GM19025 (cell line): ENCODE data around the gene DNAJC17.

Experiments
- ATAC-seq: cut with Tn5 transposase; IDR thresholded peaks from one replicate; pipeline ENCODE4 v1.9.1; 2021; ENCODE audit warnings: mild to moderate bottlenecking, low read depth, moderate library complexity; ENCODE audit not compliant: unreplicated experiment

DNAJC17 gene

DNA sequence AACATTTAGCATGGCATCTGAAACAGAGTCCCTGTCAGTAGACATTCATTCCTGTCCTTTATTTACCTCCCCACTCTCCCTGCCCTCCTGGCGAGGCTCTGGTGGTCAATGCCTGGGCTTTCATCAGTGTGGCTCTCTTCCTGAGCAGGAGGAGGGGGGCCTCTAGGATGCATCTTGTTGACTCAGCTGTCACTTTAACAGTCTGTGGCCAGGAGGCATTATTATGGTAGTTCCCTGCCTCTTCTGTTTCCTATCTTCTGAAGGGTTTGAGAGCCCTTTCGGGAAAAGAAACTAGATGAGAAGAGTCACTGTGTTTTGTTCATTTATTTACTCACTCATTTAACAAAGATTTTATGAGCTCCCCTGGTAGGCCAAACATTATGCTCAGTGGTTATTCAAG is 23.6 kb upstream of the DNAJC17 start:
- ATAC-seq, result no peak

DNA sequence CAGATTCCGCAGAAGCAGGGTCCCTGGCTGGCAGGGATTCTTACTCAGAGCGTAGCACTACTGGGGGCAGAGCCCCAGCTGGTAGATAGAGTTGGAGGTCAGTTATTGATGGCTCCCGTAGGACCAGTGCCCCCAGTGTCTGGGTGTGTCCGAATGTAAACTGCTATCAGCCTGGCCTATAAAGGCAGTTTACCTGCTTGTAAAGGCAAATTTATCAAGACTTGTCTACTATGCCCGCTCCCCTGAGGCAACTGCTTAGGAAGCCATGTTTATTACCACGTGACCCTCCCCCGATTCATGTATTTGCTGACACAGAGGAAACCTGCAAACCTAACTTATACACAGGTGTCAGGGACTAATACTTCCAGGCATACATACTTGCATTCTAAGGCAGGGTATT is 21.8 kb upstream of the DNAJC17 start:
- ATAC-seq, result no peak

DNA sequence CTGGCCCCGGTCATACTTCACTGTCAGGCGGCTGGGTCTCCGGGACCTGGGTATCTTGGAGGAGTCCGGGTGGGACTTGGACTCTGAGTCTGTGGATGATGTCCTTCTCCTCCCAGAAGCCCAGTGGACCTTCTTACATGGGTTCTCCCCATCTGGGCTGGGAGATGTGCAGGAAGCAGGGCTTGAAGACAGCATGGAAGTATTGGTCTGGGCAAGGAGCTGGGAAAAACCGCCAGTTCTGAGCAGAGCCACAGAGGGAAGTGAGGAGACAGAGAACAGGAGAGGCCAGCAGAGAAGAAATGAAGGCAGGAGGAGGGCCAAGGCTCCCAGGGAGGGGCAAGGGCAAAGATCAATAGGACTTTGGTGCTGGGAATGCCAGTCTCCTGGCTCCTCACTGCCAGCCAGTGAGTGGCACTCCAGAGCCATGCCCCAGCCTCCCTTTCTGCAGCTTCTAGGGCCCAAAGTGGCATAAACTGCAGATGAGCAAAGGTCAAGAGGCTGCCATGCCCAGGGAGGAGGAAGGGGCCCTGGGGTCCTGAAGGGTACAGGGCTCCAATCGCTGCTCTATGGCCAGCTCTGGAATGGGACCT is 21.3 kb upstream of the DNAJC17 start, which contains the start of gene PPP1R14D:
Gene PPP1R14D (minus strand): TSS at position 262 of the 590 bp plus-strand sequence. CDS start 67 bp downstream, at position 195.
- no peak for ATAC-seq

DNA sequence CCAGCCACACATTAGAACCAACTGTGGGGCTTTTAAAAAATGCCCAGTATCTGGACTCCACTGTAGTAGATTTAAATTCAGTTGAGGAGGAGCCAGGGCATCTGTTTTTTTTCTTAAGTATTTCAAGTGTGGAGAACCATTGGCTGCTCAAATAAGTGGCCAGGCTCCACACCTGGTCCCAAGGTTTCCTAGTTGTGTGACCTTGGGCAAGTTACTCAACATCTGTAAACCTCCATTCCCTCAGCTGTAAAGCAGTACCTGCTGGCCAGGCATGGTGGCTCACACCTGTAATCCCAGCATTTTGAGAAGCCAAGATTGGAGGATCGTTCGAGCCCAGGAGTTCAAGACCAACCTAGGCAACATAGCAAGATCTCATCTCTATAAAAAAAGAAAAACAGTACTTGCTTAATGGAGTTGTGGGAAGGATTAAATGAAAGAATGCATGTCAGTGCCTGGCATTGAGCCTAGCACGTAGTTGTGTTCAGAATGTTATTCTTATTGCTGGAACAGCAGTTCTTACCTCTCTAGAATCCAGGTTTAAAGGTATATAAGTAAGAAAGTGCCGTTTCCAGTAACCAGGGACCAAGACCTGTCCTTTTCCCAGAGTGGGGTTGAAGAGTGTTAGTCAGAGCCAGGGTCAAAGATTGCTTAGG is 19.3 kb upstream of the DNAJC17 start:
- no peak for ATAC-seq

DNA sequence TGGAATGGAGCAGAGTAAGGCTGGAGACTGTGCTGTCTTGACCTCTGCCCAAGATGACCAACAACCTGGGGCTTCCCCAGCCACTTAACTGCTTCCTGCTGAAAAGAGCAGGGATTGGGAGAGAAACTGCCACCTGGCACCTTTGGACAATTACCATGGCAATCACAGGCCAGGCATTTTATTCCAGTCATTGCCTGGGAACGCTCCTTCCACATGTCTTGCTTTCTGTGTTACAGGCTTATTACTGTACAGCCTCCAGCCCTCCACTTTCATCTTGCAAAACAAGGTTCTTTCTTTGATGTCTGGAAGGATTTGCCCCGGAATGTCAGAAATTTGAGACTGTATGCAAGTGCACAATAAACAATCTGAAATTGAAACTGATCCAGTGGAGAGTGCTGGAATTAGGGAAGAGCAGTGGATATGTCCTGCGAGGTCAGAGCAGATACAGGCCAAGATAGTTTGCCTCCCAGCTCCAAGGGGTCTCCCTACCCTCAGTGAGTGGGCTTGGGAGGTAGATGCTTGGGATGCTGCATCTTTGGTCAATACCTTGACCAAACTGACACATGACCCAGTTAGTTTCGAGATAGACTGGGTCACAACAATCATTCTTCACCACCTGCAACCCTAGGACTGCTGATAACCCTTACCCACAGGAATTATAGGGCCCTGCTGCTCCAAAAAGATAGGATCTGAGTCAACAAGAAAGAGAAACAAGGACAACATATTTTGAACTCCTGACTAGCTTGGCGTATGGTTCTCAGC is 18.6 kb upstream of the DNAJC17 start:
- ATAC-seq, result no peak

DNA sequence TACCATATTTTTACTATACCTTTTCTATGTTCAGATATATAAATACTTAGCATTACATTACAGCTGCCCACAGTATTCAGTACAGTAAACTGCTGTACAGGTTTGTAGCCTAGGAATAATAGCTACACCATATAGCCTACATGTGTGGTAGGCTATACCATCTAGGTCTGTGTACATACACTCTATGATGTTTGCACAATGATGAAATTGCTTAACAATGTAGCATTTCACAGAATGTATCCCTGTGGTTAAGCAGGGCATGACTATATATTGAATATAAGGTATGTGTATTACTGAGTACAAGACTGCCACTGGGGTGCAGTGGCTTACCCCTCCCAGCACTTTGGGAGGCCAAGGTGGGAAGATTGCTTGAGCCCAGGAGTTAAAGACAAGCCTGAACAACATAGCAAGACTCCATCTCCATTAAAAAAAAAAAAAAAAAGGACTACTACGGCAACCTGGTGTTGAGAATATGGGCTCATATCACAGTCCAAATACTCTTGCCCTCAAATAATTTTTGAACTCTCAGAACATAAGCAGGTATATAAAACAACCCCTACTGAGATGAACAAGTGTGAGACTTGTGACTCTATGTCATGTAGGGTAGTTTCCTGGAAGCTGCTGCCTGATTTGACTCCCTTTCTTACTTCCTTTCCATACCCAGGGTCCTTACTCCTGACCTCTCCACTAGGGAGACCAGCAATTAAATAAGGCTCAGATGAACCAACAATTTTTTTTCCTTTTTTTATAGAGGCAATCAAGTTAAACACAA is 16.5 kb upstream of the DNAJC17 start:
- ATAC-seq, result no peak

DNA sequence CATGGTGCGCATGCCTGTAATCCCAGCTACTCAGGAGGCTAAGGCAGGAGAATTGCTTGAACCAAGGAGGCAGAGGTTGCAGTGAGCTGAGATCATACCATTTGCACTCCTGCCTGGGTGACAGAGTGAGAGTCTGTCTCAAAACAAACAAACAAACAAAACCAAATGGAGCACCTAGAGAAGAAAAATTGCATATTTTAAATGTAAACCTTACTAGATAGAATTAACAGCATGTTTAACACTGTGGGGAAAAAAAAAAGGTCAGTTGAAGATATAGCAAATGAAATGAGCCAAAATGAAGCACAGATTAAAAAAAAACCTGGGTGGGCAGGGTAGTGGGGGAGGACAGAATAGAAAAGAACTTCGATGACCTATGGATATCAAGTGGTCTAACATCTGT is 13.9 kb upstream of the DNAJC17 start:
- ATAC-seq, result no peak

DNA sequence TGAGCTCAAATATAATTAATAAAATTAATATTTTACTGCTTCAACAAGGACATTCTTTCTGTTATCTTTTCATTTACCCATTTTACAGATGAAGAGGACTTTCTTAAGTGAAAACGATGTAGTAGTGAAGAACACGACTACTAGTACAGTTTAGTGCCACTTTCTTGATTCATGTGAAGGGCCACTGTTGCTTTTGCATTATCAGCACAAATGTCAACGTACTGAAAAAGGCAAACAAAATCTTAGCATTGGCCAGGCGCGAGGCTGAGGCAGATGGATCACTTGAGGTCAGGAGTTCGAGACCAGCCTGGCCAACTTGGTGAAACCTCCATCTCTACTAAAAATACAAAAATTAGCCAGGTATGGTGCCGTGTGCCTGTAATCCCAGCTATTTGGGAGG is 11.8 kb upstream of the DNAJC17 start:
- ATAC-seq, result no peak

DNA sequence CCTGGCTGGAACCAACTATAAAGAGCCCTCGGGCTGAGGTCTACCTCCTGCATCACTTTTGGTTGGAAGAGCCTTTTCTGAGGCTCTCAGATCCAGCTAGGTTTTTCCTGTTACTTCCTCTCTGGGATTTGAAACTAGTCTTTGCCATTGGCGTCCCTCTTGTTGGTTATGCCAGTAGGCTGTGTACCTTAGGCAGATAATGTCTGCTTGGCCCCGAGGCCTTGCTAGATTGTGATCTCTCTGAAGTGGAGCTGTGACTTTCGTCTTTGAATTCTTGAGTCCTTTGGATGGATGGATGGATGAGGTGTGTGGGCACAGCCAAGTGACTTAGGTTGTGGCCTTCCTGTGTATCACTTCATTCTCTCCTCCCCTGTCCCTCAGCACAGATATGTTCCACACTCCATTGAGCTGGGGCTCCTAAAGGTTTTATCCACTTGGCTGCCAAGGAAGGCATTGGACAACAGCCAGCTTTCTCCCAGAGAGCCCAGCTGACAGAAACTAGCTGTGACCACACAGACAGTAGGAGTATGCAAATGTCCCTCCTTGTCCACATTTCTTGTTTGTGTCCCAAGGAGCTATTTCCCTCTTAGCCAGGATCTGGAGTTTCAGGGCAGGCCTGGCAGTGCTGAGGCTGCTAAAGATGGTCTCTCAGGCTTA is 7.9 kb upstream of the DNAJC17 start:
- ATAC-seq, result no peak

DNA sequence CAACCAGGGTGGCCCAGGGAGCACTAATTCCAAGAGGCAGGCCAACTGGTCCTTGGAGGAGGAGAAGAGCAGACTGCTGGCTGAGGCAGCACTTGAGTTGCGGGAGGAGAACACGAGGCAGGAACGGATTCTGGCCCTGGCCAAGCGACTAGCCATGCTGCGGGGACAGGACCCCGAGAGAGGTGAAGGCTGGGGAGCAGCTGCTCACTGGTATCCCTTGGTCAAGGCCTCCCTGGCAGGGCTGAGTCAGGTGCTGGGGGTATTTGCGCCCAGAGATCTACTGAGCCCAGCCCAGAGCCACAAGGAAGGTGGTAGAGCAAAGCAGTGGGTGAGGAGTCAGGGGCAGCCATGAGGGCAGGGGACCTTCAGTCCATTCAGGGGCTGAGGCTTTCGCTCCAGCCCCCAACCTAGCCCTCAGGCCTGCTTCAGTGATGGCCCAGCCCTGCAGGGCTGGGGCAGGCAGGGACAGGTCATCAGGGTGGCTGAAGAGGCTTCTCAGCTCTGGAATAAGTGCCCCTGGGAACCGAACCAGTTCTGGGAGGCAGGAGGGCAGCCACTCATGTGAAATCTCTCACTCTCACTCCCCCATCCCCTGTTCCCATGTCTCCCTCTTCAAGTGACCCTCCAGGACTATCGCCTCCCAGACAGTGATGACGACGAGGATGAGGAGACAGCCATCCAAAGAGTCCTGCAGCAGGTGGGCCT is 5.6 kb upstream of the DNAJC17 start:
- no peak for ATAC-seq

DNA sequence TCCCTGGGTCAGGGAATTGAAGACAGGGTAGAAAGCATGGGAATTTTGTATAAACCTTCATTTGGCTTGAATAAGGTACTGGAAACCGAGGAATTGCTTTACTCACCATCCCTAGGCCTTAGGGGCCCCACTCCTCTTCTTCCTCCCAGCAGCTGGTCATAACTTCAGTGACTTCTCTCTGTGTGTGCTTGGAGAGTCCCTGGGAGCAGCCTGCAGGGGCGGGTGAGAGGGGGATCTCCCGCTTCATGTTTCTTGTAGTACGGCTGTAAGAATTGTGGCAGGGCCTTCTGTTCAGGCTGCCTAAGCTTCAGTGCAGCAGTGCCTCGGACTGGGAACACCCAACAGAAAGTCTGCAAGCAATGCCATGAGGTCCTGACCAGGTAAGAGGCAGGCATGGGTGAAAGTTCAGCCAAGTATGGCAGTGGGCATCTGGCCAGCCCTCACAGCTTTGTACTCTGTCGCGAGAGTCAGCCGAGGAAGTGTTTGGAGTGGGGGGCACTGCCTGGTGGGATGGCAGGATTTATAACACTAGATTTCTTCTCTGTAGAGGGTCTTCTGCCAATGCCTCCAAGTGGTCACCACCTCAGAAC is 1.7 kb upstream of the DNAJC17 start:
- no peak for ATAC-seq

DNA sequence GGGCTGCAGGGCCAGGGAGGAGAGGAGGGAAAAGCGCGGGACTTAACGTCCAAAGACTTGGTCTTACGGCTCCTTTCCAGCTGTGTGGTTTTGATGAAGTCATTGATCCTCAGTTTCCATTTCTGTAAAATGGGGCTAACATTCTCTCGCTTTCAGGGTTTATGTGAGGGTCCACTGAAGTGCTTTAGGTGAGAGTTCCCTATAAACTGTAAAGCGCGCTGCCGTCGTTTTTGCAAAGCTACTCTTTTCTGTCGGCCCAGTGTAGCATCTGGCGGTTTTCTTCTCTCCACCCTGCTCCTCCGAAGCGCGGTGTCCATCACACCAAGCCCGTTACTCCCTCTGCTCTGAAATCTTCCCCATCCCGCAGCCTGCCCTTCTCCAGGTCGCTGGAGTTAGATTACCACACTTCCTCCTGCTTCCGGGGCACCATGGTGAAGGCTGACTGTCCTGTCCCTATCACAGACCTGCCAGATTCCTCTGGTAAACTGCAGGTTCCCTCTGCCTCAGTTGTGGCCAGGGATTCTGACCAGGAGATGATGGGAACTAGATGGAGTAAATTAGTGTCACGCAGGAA is 702 bp upstream of the DNAJC17 start:
- ATAC-seq, result no peak

DNA sequence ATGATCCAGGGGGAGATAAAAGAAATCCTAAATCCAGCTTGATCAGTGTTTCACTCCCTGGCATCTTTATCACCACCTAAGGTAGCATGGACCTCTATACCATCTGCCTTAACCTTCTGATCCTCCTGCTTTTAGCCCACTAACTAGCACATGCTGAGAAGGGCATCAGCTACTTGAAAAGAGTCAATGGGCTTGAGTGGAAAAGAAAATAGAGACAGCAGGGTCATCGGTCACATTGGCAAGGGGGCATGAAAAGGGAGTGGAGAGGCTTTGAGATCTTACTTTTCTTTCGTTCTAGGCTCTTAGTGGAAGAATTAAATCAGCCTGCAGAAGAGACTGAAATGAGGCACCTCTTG is 623 bp downstream of the DNAJC17 start:
- ATAC-seq, result no peak

DNA sequence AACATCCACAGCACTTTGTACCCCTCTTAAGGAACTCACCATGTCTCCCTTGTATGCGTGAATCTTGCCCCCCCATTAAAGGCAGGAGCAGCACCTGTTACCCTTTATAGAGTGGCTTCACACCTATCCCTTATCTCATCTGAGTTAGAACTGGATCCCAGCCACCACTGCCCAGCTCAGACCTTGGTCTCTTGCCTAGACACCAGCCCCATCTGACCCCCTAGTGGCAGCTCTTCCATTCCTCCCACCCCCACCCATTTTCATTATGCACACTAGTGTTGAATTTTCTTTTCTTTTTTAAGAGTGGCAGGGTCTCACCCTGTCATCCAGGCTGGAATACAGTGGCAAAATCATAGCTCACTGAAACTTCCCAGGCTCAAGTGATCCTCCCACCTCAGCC is 3.6 kb downstream of the DNAJC17 start:
- no peak for ATAC-seq

DNA sequence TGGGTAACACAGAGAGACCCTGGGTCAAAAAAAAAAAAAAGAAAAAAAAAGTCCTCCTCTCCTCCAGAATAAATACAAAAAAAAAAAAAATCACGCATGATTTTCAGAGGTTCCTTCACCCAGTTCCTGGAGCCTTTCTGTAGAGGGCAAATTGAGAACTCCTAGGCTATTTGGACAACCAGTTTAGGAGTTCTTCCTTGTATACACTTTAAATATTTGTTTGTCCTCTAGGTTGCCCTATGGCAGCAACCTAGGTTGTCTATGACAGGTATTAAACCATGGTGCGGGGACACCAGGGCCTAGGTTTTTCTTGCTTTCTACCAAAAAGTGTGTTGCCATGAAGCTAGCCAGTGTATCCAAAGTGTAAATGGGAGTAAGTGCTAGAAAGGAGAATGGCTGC is 4.2 kb downstream of the DNAJC17 start:
- ATAC-seq, result no peak

DNA sequence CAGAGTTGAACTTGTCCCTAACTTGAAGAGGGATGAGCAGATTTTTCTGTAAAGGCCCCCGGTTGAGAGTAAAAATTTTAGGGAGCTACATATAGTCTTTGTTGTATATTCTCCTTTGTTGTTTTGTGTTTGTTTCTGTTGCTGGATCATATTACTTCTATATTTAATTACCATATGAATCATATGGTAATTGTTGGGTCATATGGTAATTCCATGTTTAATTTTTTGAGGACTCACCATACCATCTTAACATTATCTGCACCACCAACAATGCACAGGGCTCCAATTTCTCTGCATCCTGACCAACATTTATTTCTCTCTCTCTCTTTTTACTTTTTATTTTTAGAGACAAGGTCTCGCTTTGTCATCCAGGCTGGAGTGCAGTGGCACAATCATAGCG is 7.8 kb downstream of the DNAJC17 start:
- ATAC-seq, result no peak

DNA sequence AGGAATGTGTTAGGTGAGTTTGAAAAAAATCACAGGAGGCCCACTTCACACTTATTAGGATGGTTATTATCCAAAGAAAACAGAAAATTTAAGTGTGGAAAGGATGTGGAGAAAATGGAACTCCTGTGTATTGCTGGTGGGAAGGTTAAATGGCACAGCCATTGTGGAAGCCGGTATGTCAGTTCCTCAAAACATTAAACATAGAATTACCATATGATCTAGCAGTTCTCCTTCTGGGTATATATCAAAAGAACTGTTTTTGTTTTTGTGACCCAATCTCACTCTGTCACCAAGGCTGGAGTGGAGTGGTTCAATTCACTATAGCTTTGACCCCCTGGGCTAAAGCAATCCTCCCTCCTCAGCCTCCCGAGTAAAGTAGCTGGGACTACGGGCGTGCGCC is 10.8 kb downstream of the DNAJC17 start:
- ATAC-seq, result no peak

DNA sequence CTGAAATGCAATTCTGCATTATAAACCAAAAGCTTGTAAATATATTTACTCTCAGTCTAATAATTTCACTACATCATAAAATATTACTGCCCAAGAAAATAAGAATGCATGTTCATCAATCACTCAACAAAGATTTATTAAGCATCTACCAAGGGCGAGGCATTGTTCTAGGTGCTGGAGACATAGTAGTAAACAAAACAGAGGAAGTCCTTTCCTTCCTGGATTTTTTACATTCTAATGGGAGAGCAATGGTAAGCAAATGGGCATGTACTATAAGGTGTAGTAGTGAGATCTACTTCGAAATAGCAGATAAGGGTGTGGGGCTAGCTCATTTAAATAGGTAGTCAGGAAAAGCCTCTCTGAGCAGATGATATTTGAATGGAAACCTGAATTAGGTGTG is 11.2 kb downstream of the DNAJC17 start:
- no peak for ATAC-seq

DNA sequence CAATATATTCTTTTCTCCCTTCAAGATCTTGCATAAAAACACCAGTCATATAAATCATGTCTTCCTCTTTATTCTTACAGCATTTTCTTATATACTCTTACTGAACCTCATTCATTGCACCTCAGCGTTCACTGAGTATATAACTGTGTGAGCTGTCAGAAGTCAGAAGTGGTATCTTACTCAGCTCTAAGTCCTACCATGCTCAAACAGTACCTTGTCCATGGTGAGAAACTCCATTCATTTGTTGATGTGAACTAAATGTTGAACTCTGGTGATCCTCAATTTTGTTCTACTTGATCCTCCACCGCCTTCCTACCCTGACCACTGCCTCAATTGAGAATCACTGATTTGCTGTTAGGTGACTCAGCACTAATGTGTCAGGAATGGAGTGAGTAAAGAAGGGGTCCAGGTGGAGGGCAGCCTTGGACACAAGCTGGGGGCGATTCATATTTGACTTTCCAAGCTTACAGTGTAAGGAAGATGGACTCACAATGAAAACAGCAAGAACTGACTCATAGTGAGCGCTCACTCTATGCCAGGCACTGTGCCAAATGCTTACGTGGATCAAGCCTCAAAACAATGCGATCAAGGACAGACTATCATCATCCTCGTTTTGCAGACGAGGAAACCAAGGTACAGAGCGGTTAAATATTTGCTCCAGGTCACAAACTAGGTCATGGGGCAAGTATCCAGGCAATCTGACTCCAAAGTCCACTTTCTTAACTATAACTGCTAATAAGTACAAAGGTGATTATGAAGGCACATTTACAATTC is 13.9 kb downstream of the DNAJC17 start:
- ATAC-seq, result no peak
